ENCODE measurements around the gene IZUMO4. TPM values are rescaled to one million over a fixed set of nuclear protein-coding genes. Genes with fewer than 3 reads are reported as not detected.

The IZUMO4 gene, protein sequence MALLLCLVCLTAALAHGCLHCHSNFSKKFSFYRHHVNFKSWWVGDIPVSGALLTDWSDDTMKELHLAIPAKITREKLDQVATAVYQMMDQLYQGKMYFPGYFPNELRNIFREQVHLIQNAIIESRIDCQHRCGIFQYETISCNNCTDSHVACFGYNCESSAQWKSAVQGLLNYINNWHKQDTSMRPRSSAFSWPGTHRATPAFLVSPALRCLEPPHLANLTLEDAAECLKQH
- total RNA-seq = 10 to 100 TPM in 1 of 4 donors, 1 to 10 TPM in 3; 1.5 to 86.1 (median 5.7) TPM

DNA sequence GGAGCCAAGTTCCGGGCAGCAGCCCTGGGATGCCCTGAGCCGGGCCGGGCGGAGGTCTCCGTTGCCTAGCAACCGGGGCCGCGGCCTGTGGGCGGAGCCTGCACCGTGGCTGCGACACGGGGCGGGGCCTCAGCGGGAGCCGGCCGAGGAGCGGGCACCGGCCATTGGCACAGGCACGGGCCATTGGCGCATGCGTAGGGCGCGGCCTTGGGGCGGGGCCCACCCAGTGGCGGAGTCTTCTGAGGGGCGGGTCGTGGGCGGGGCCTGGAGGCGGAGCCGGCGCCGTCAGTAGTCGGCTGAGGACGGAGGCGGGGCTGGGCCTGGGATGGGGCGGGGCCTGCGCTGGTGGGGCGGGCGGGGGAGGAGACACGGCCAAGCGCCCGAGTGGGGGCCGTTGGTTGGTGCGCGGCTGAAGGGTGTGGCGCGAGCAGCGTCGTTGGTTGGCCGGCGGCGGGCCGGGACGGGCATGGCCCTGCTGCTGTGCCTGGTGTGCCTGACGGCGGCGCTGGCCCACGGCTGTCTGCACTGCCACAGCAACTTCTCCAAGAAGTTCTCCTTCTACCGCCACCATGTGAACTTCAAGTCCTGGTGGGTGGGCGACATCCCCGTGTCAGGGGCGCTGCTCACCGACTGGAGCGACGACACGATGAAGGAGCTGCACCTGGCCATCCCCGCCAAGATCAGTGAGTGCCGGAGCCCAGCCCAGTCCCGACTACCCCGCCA lies at the start of gene IZUMO4:
Gene IZUMO4 (plus strand): TSS at position 436 of the 723 bp plus-strand sequence. CDS start 31 bp downstream, at position 467.
- H3K27me3 ChIP-seq = no peaks in the 10 kb centered on the region
- H3K4me3 ChIP-seq = peak within 1 kb of the TSS; percentile 67 to 74
- DNase-seq = peak; percentile 99 to 100
- H3K27ac ChIP-seq = peak within 1 kb of the TSS; percentile 94 to 97
- peaks cover 0 to 5% of the 10 kb centered on the region in 2 donors for H3K4me1 ChIP-seq
- H3K36me3 ChIP-seq = no peaks in the 10 kb centered on the region
- intact Hi-C loops (cut with DNase I; ENCODE audit: low total_unique reads) = no loop called here
- TF ChIP-seq, protein P1, sequence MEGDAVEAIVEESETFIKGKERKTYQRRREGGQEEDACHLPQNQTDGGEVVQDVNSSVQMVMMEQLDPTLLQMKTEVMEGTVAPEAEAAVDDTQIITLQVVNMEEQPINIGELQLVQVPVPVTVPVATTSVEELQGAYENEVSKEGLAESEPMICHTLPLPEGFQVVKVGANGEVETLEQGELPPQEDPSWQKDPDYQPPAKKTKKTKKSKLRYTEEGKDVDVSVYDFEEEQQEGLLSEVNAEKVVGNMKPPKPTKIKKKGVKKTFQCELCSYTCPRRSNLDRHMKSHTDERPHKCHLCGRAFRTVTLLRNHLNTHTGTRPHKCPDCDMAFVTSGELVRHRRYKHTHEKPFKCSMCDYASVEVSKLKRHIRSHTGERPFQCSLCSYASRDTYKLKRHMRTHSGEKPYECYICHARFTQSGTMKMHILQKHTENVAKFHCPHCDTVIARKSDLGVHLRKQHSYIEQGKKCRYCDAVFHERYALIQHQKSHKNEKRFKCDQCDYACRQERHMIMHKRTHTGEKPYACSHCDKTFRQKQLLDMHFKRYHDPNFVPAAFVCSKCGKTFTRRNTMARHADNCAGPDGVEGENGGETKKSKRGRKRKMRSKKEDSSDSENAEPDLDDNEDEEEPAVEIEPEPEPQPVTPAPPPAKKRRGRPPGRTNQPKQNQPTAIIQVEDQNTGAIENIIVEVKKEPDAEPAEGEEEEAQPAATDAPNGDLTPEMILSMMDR (IDR thresholded peaks at IDR 0.05) = peak in 3 of 4 experiments; percentile 45 to 50 (median 49)
- peak in 1 of 2 donors; percentile 16 for TF ChIP-seq POLR2A (IDR thresholded peaks at IDR 0.05)
- no peaks in the 10 kb centered on the region for H3K9me3 ChIP-seq

DNA sequence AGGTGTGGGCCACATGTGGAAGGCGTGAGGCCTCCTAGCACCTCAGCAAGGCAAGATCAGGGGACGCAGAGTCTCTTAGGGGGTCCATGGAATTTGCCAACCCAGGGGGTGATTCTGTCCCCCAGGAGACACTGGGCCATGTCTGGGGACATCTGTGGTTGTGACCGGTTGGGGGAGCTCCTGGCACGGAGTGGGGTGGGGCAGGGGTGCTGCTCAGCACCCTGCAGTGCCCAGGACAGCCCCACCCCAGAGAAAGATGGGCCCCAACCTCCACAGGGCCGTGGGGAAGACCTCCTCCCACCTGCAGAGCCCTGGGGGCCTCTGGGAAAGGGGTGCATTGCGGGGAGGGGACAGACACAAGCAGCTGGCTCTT lies 49.7 kb upstream of the IZUMO4 start:
- peaks cover 9 to 39% of the 10 kb centered on the region in 2 donors for H3K4me1 ChIP-seq

DNA sequence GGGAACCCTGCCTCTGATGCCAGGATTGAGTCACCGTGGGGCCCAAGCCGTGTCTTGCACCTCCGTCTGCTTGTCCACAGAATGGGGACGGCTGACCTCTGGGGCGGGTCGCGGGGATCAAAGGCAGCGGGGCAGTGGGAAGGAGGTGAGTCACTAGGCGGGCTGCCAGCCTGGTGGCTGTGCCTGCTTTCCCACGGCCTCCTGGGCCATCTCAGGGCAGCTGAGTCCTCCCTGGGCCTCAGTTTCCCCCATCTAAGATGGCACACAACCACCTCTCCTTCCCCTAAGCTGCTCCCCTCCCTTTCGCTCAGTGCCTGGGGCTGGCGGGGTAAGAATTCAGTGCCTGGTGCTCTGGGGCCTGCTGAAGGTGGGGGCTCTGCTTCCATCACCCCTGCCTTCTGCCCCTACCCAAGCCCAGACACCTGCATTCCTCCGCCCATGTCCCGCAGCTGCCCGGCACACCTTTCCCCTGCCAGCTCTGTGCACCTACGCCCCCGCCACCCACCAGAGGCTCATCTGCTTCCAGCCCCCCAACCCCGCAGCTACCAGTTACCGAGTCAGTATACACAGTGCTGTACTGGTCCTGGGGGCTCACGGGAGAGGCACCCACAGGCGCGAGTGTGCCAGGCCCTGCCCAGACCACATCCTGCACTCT lies 49.1 kb upstream of the IZUMO4 start:
- TF ChIP-seq, protein P1 (IDR thresholded peaks at IDR 0.05) = no peak
- TF ChIP-seq POLR2A (IDR thresholded peaks at IDR 0.05) = no peak
- DNase-seq = peak in 1 of 2 donors; percentile 68
- H3K4me3 ChIP-seq = no peak overlapping the region
- H3K27ac ChIP-seq = peak overlapping the region; percentile 97 to 100
- no peaks in the 10 kb centered on the region for H3K9me3 ChIP-seq
- H3K27me3 ChIP-seq = no peaks in the 10 kb centered on the region
- intact Hi-C loops (cut with DNase I; ENCODE audit: low total_unique reads) = no loop called here
- peaks cover 7 to 38% of the 10 kb centered on the region in 2 donors for H3K4me1 ChIP-seq
- H3K36me3 ChIP-seq = no peaks in the 10 kb centered on the region

More for the DNA sequence above, 49.7 kb upstream of the IZUMO4 start:
- Histone ChIP-seq H3K27me3 (no peaks in the 10 kb centered on the region), H3K4me3 (no peak overlapping the region), H3K27ac (peak overlapping the region; percentile 97 to 100), H3K36me3 (no peaks in the 10 kb centered on the region), H3K9me3 (no peaks in the 10 kb centered on the region)
- intact Hi-C loops (cut with DNase I; ENCODE audit: low total_unique reads) = no loop called here
- DNase-seq = no peak
- TF ChIP-seq, protein P1 (IDR thresholded peaks at IDR 0.05) = no peak
- no peak for TF ChIP-seq POLR2A (IDR thresholded peaks at IDR 0.05)

DNA sequence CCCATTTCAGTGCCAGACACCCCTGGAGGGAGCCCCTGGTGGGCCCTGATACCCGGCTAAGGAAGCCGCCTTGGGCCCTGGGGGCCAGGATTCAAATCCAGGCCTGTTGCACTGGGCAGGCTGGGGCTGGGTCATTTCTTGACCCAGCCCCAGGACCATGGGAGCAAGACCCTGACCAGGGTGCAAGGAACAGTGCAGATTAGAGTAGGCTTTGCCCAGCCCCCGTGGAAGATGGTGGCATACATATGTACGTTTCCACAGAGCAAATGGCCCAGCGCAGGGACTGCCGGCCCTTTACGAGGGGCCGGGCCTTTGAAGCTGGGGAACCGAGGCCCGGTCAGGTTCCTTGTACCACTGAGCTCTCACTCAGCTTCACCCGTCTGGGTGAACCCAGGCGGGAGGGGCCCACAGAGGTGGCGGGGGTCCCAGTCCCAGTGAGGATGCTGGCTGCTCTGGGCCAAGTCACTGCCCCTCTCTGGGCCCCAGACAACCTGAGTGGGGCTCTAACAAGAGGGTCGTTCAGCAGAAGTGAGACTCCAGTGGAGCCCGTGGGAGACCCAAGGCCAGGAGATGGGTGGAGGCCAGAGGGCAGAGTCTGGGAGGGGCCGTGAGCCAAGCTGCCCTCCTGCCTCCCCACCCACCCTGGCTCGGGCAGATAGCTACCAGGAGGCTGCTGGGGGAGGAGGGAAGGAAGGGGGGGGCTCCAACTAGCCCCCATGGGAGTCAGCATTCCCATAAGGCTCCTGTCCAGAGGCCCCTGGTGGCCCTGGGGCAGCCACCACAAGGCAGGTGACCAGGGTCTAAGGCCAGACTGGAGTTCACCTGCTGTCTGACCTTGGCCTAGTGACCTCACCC lies 48.4 kb upstream of the IZUMO4 start:
- Histone ChIP-seq H3K4me3 (peak overlapping the region; percentile 4 to 53), H3K36me3 (no peaks in the 10 kb centered on the region), H3K4me1 (peaks cover 4 to 37% of the 10 kb centered on the region in 2 donors), H3K27me3 (no peaks in the 10 kb centered on the region), H3K27ac (peak overlapping the region; percentile 97 to 100), H3K9me3 (no peaks in the 10 kb centered on the region)
- no peak for DNase-seq
- intact Hi-C loops (cut with DNase I; ENCODE audit: low total_unique reads) = no loop called here
- TF ChIP-seq, protein P1 (IDR thresholded peaks at IDR 0.05) = no peak
- no peak for TF ChIP-seq POLR2A (IDR thresholded peaks at IDR 0.05)
